Gastrocnemius medialis (tissue), 4 donors: Measurements from ENCODE around the gene KCTD19. TPM values are rescaled to one million over a fixed set of nuclear protein-coding genes. Genes with fewer than 3 reads are reported as not detected.

Experiments
- ATAC-seq, 2 donors: fragments of 150-250 bp; one replicate each; pipeline ENCODE4 v1.9.1; 2016
- DNase-seq, 2 donors: peaks; one replicate each; pipeline ENCODE4 v3.0.0-alpha.2; 2019
- H3K27ac ChIP-seq, 4 donors: fragments of 200-600 bp; sonication (generic); 1 replicate in 1 of 4; 2 replicates in 3 of 4; pipeline ENCODE4 v1.5.1; 2016 to 2018; ENCODE audit warnings: mild to moderate bottlenecking in 2 of 4, moderate library complexity in 1 of 4
- H3K27me3 ChIP-seq, 3 donors: fragments of 200-600 bp; sonication (generic) in 2 of 3; 1 replicate in 1 of 3; 2 replicates in 2 of 3; pipeline versions ENCODE4 v1.5.1 to v1.6.0; 2016 to 2019; ENCODE audit warnings: mild to moderate bottlenecking in 1 of 3, moderate library complexity in 1 of 3
- H3K36me3 ChIP-seq, 2 donors: fragments of 200-600 bp; sonication (generic) in 1 of 2; one replicate each; pipeline ENCODE4 v1.5.1; 2017 to 2018
- H3K4me1 ChIP-seq, 2 donors: fragments of 200-600 bp; sonication (generic) in 1 of 2; one replicate each; pipeline ENCODE4 v1.5.1; 2016 to 2017; ENCODE audit warnings: mild to moderate bottlenecking in 2 of 2
- H3K4me3 ChIP-seq, 4 donors: fragments of 200-600 bp; sonication (generic) in 3 of 4; 1 replicate in 1 of 4; 2 replicates in 3 of 4; pipeline ENCODE4 v1.5.1; 2016 to 2019; ENCODE audit warnings: mild to moderate bottlenecking in 2 of 4
- H3K9me3 ChIP-seq, 3 donors: fragments of 200-600 bp; sonication (generic) in 2 of 3; 1 replicate in 1 of 3; 2 replicates in 2 of 3; pipeline ENCODE4 v1.5.1; 2016 to 2019
- POLR2A ChIP-seq, 2 donors: fragments of 450-650 bp; IDR thresholded peaks; one replicate each; pipeline ENCODE4 v1.6.1; 2017; ENCODE audit warnings: antibody characterized with exemption in 2 of 2, mild to moderate bottlenecking in 2 of 2, moderate library complexity in 2 of 2
- in situ Hi-C, 4 donors: fragments of 200-750 bp; cut with MboI; loops; one replicate each; pipeline versions ENCODE4 v1.15.0 to v1.8.0; 2017; ENCODE audit warnings: low sequenced_read_pairs in 4 of 4
- intact Hi-C: fragments of 100-400 bp; cut with DNase I; formaldehyde crosslinking; loops from one replicate; pipeline ENCODE4 v1.15.1; 2023; ENCODE audit warnings: low total_unique reads
- total RNA-seq, 4 donors: library from RNA; depleted of rRNA; stranded (reverse); fragments of >200 nt; gene quantifications; one replicate each; pipeline versions ENCODE4 v1.1.0 to v1.2.3, GENCODE V29; 2016
- TF ChIP-seq, protein P1 (sequence below), 5 experiments: fragments of 450-650 bp in 3 of 5; fragments of 200-600 bp in 2 of 5; sonication (generic) in 2 of 5; IDR thresholded peaks in 4 of 5; conservative IDR thresholded peaks in 1 of 5; 1 replicate in 4 of 5; 2 replicates in 1 of 5; pipeline ENCODE4 v1.5.1; 2016 to 2019; ENCODE audit warnings: antibody characterized with exemption in 5 of 5, mild to moderate bottlenecking in 3 of 5, moderate library complexity in 3 of 5

The KCTD19 gene
- total RNA-seq, 4 donors from 2014 or later = not detected

- no peaks in the 10 kb centered on the region for H3K27me3 ChIP-seq
- H3K36me3 ChIP-seq = no peaks in the 10 kb centered on the region
- DNase-seq (no peak), ATAC-seq (no peak)
- no peak for TF ChIP-seq POLR2A (IDR thresholded peaks at IDR 0.05)
- TF ChIP-seq, protein P1, sequence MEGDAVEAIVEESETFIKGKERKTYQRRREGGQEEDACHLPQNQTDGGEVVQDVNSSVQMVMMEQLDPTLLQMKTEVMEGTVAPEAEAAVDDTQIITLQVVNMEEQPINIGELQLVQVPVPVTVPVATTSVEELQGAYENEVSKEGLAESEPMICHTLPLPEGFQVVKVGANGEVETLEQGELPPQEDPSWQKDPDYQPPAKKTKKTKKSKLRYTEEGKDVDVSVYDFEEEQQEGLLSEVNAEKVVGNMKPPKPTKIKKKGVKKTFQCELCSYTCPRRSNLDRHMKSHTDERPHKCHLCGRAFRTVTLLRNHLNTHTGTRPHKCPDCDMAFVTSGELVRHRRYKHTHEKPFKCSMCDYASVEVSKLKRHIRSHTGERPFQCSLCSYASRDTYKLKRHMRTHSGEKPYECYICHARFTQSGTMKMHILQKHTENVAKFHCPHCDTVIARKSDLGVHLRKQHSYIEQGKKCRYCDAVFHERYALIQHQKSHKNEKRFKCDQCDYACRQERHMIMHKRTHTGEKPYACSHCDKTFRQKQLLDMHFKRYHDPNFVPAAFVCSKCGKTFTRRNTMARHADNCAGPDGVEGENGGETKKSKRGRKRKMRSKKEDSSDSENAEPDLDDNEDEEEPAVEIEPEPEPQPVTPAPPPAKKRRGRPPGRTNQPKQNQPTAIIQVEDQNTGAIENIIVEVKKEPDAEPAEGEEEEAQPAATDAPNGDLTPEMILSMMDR (IDR thresholded peaks at IDR 0.05 in 4 of 5, conservative IDR thresholded peaks at IDR 0.05 in 1 of 5) = no peak
- in situ Hi-C loops (no loop called here), intact Hi-C loops (no loop called here)
- H3K9me3 ChIP-seq = no peaks in the 10 kb centered on the region
- H3K4me3 ChIP-seq = no peak overlapping the region
- no peak overlapping the region for H3K27ac ChIP-seq
- no peaks in the 10 kb centered on the region for H3K4me1 ChIP-seq
These were observed 12.9 kb upstream of the KCTD19 start for GRCh38 chr16:67339453-67339852.

DNA sequence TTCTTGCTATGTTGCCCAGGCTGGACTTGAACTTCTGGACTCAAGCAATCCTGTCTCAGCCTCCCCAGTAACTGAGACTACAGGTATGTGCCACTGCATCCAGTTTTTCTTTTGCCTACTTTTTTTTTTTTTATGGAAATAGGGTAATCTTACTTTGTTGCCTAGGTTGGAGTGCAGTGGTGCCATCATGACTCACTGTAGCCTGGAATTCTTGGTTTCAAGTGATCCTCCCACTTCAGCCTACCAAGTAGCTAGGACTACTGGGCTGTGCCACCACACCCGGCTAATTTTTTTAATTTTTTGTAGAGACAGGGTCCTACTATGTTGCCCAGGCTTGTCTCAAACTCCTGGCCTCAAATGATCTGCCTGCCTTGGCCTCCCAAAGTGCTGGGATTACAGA is 10.1 kb upstream of the KCTD19 start:
- TF ChIP-seq POLR2A (IDR thresholded peaks at IDR 0.05) = no peak
- TF ChIP-seq, protein P1 (IDR thresholded peaks at IDR 0.05 in 4 of 5, conservative IDR thresholded peaks at IDR 0.05 in 1 of 5) = no peak
- no peaks in the 10 kb centered on the region for H3K9me3 ChIP-seq
- no peaks in the 10 kb centered on the region for H3K27me3 ChIP-seq
- H3K4me1 ChIP-seq = no peaks in the 10 kb centered on the region
- no peaks in the 10 kb centered on the region for H3K36me3 ChIP-seq
- no peak overlapping the region for H3K4me3 ChIP-seq
- ATAC-seq = no peak
- intact Hi-C loops (no loop called here), in situ Hi-C loops (no loop called here)
- no peak for DNase-seq
- H3K27ac ChIP-seq = no peak overlapping the region

GRCh38 chr16:67336116-67336515 is 9.6 kb upstream of the KCTD19 start:
- intact Hi-C loops (no loop called here), in situ Hi-C loops (no loop called here)
- Histone ChIP-seq H3K27ac (no peak overlapping the region), H3K27me3 (no peaks in the 10 kb centered on the region), H3K36me3 (no peaks in the 10 kb centered on the region), H3K9me3 (no peaks in the 10 kb centered on the region), H3K4me3 (no peak overlapping the region), H3K4me1 (no peaks in the 10 kb centered on the region)
- no peak for DNase-seq
- ATAC-seq = no peak
- TF ChIP-seq POLR2A (IDR thresholded peaks at IDR 0.05) = no peak
- TF ChIP-seq, protein P1 (IDR thresholded peaks at IDR 0.05 in 4 of 5, conservative IDR thresholded peaks at IDR 0.05 in 1 of 5) = no peak

GRCh38 chr16:67333315-67333714 is 6.8 kb upstream of the KCTD19 start:
- Histone ChIP-seq H3K4me3 (no peak overlapping the region), H3K4me1 (no peaks in the 10 kb centered on the region), H3K27me3 (no peaks in the 10 kb centered on the region), H3K27ac (no peak overlapping the region), H3K36me3 (no peaks in the 10 kb centered on the region), H3K9me3 (no peaks in the 10 kb centered on the region)
- TF ChIP-seq POLR2A (IDR thresholded peaks at IDR 0.05) = no peak
- TF ChIP-seq, protein P1 (IDR thresholded peaks at IDR 0.05 in 4 of 5, conservative IDR thresholded peaks at IDR 0.05 in 1 of 5) = no peak
- intact Hi-C loops (no loop called here), in situ Hi-C loops (no loop called here)
- DNase-seq = no peak
- no peak for ATAC-seq

GRCh38 chr16:67329901-67330300 is 3.4 kb upstream of the KCTD19 start:
- no peak for ATAC-seq
- intact Hi-C loops = no loop called here

More at GRCh38 chr16:67329901-67330300, 3.4 kb upstream of the KCTD19 start:
- H3K4me1 ChIP-seq = no peaks in the 10 kb centered on the region
- no peak overlapping the region for H3K27ac ChIP-seq
- H3K4me3 ChIP-seq = no peak overlapping the region
- no peak for DNase-seq
- no peaks in the 10 kb centered on the region for H3K36me3 ChIP-seq
- TF ChIP-seq, protein P1 (IDR thresholded peaks at IDR 0.05 in 4 of 5, conservative IDR thresholded peaks at IDR 0.05 in 1 of 5) = no peak
- no peak for TF ChIP-seq POLR2A (IDR thresholded peaks at IDR 0.05)
- in situ Hi-C loops = no loop called here
- peaks cover 4 to 16% (median 6%) of the 10 kb centered on the region in 3 donors for H3K27me3 ChIP-seq
- H3K9me3 ChIP-seq = no peaks in the 10 kb centered on the region
